ENCODE data around the gene CLDN24. TPM values are rescaled to one million over a fixed set of nuclear protein-coding genes. Genes with fewer than 3 reads are reported as not detected.

Gene CLDN24
- total RNA-seq, 1 donor, result not detected

GRCh38 chr4:183347146-183347545 is 24.9 kb upstream of the CLDN24 start:
- Histone ChIP-seq H3K4me2 (ENCODE audit: insufficient read depth, low read length) (no peak overlapping the region), H3K27me3 (ENCODE audit: insufficient read depth, low read length) (no peaks in the 10 kb centered on the region), H3K79me2 (ENCODE audit: insufficient read depth, low read length) (no peaks in the 10 kb centered on the region), H3K27ac (ENCODE audit: low read depth, low read length) (peak overlapping the region; percentile 88), H3K4me3 (ENCODE audit: insufficient read depth, low read length) (no peak overlapping the region), H2AFZ (ENCODE audit: low read length) (peak overlapping the region; percentile 23), H3K9me3 (ENCODE audit: low read depth, low read length) (no peaks in the 10 kb centered on the region), H4K20me1 (ENCODE audit: insufficient read depth, low read length) (no peaks in the 10 kb centered on the region), H3K36me3 (ENCODE audit: insufficient read depth, low read length) (no peaks in the 10 kb centered on the region), H3K4me1 (ENCODE audit: insufficient read depth, low read length) (peaks cover 21% of the 10 kb centered on the region)
- DNase-seq (ENCODE audit: insufficient read length, low spot score, missing footprints), result no peak
- TF ChIP-seq CTCF (IDR thresholded peaks at IDR 0.05; ENCODE audit: extremely low read depth, low read depth, low read length), result no peak

- Histone ChIP-seq H3K79me2 (ENCODE audit: insufficient read depth, low read length) (no peaks in the 10 kb centered on the region), H3K27ac (ENCODE audit: low read depth, low read length) (no peak overlapping the region), H3K4me1 (ENCODE audit: insufficient read depth, low read length) (peaks cover 21% of the 10 kb centered on the region), H3K4me3 (ENCODE audit: insufficient read depth, low read length) (no peak overlapping the region), H3K9me3 (ENCODE audit: low read depth, low read length) (no peaks in the 10 kb centered on the region), H2AFZ (ENCODE audit: low read length) (no peak overlapping the region), H4K20me1 (ENCODE audit: insufficient read depth, low read length) (no peaks in the 10 kb centered on the region), H3K27me3 (ENCODE audit: insufficient read depth, low read length) (no peaks in the 10 kb centered on the region), H3K4me2 (ENCODE audit: insufficient read depth, low read length) (no peak overlapping the region), H3K36me3 (ENCODE audit: insufficient read depth, low read length) (no peaks in the 10 kb centered on the region)
- DNase-seq (ENCODE audit: insufficient read length, low spot score, missing footprints), result no peak
- no peak for TF ChIP-seq CTCF (IDR thresholded peaks at IDR 0.05; ENCODE audit: extremely low read depth, low read depth, low read length)
These were observed 23.0 kb upstream of the CLDN24 start for GRCh38 chr4:183345261-183345660.

GRCh38 chr4:183344523-183345255 is 22.5 kb upstream of the CLDN24 start:
- H3K36me3 ChIP-seq (ENCODE audit: insufficient read depth, low read length), result no peaks in the 10 kb centered on the region
- no peaks in the 10 kb centered on the region for H3K9me3 ChIP-seq (ENCODE audit: low read depth, low read length)
- H3K79me2 ChIP-seq (ENCODE audit: insufficient read depth, low read length), result no peaks in the 10 kb centered on the region
- no peak overlapping the region for H3K27ac ChIP-seq (ENCODE audit: low read depth, low read length)
- no peak overlapping the region for H3K4me3 ChIP-seq (ENCODE audit: insufficient read depth, low read length)
- H4K20me1 ChIP-seq (ENCODE audit: insufficient read depth, low read length), result no peaks in the 10 kb centered on the region
- H3K27me3 ChIP-seq (ENCODE audit: insufficient read depth, low read length), result no peaks in the 10 kb centered on the region
- no peak for TF ChIP-seq CTCF (IDR thresholded peaks at IDR 0.05; ENCODE audit: extremely low read depth, low read depth, low read length)
- no peak overlapping the region for H3K4me2 ChIP-seq (ENCODE audit: insufficient read depth, low read length)
- DNase-seq (ENCODE audit: insufficient read length, low spot score, missing footprints), result no peak
- peaks cover 19% of the 10 kb centered on the region for H3K4me1 ChIP-seq (ENCODE audit: insufficient read depth, low read length)
- no peak overlapping the region for H2AFZ ChIP-seq (ENCODE audit: low read length)

GRCh38 chr4:183343730-183344129 is 21.5 kb upstream of the CLDN24 start:
- no peak overlapping the region for H3K4me3 ChIP-seq (ENCODE audit: insufficient read depth, low read length)
- H3K79me2 ChIP-seq (ENCODE audit: insufficient read depth, low read length), result no peaks in the 10 kb centered on the region
- H4K20me1 ChIP-seq (ENCODE audit: insufficient read depth, low read length), result no peaks in the 10 kb centered on the region
- DNase-seq (ENCODE audit: insufficient read length, low spot score, missing footprints), result no peak
- no peak for TF ChIP-seq CTCF (IDR thresholded peaks at IDR 0.05; ENCODE audit: extremely low read depth, low read depth, low read length)
- H3K36me3 ChIP-seq (ENCODE audit: insufficient read depth, low read length), result no peaks in the 10 kb centered on the region
- no peak overlapping the region for H3K27ac ChIP-seq (ENCODE audit: low read depth, low read length)
- H3K4me1 ChIP-seq (ENCODE audit: insufficient read depth, low read length), result peaks cover 13% of the 10 kb centered on the region
- H2AFZ ChIP-seq (ENCODE audit: low read length), result no peak overlapping the region
- no peaks in the 10 kb centered on the region for H3K27me3 ChIP-seq (ENCODE audit: insufficient read depth, low read length)
- H3K9me3 ChIP-seq (ENCODE audit: low read depth, low read length), result no peaks in the 10 kb centered on the region
- no peak overlapping the region for H3K4me2 ChIP-seq (ENCODE audit: insufficient read depth, low read length)

All from osteoblast (primary cell).